ENCODE data around the gene KASH5. TPM values are rescaled to one million over a fixed set of nuclear protein-coding genes. Genes with fewer than 3 reads are reported as not detected.
"Not testable (repeated sequence)": the region's sequence is repeated elsewhere in the genome, so short reads cannot be mapped to it uniquely, and the experiment has no call there.

The KASH5 gene
- total and polyA plus RNA-seq, 4 donors, result not detected

GRCh38 chr19:49371184-49371583 lies 16.9 kb upstream of the KASH5 start:
- no peak for DNase-seq (ENCODE audit: low spot score)
- Histone ChIP-seq H3K4me1 (ENCODE audit: control insufficient read depth in 4 of 4, insufficient read depth in 4 of 4, low read length in 3 of 4) (no peaks in the 10 kb centered on the region), H3K9me3 (ENCODE audit: control insufficient read depth in 4 of 4, low read length in 3 of 4) (peaks cover 3 to 12% (median 7%) of the 10 kb centered on the region in 4 donors), H3K27ac (ENCODE audit: low read depth in 1 of 2, low read length in 2 of 2) (no peak overlapping the region), H3K4me3 (ENCODE audit: low read depth in 1 of 3, low read length in 3 of 3) (no peak overlapping the region), H3K27me3 (ENCODE audit: control insufficient read depth in 4 of 4, insufficient read depth in 4 of 4, low read length in 3 of 4) (no peaks in the 10 kb centered on the region), H3K36me3 (ENCODE audit: control insufficient read depth in 4 of 4, insufficient read depth in 3 of 4, low read depth in 1 of 4, low read length in 3 of 4) (no peaks in the 10 kb centered on the region), H3K9ac (ENCODE audit: low read depth in 1 of 2, low read length in 2 of 2) (no peak overlapping the region)
- WGBS, result 74% methylated on average over 3 of the region's 3 CpGs
- TF ChIP-seq RXRA (IDR thresholded peaks at IDR 0.05) (no peak), YY1 (IDR thresholded peaks at IDR 0.05) (no peak), TAF1 (conservative IDR thresholded peaks at IDR 0.05) (no peak), MAX (IDR thresholded peaks at IDR 0.05) (no peak), FOXA1 (IDR thresholded peaks at IDR 0.05) (no peak), JUND (IDR thresholded peaks at IDR 0.05) (no peak), ZBTB33 (IDR thresholded peaks at IDR 0.05) (no peak), FOXA2 (IDR thresholded peaks at IDR 0.05) (no peak), GABPA (IDR thresholded peaks at IDR 0.05 in 1 of 2, conservative IDR thresholded peaks at IDR 0.05 in 1 of 2) (no peak), HNF4G (IDR thresholded peaks at IDR 0.05) (no peak), SP1 (IDR thresholded peaks at IDR 0.05) (no peak), EGR1 (IDR thresholded peaks at IDR 0.05; ENCODE audit: low read depth in 2 of 2) (no peak), CTCF (IDR thresholded peaks at IDR 0.05; ENCODE audit: low read depth, low read length, missing input control) (no peak), RAD21 (IDR thresholded peaks at IDR 0.05) (no peak), ATF3 (IDR thresholded peaks at IDR 0.05) (no peak), NR2F2 (IDR thresholded peaks at IDR 0.05) (no peak), HNF4A (conservative IDR thresholded peaks at IDR 0.05) (no peak), REST (IDR thresholded peaks at IDR 0.05) (no peak)

GRCh38 chr19:49373174-49373573 lies 14.9 kb upstream of the KASH5 start:
- 82% methylated on average over 3 of the region's 3 CpGs for WGBS

More at GRCh38 chr19:49373174-49373573, 14.9 kb upstream of the KASH5 start:
- H3K36me3 ChIP-seq (ENCODE audit: control insufficient read depth in 4 of 4, insufficient read depth in 3 of 4, low read depth in 1 of 4, low read length in 3 of 4); H3K4me3 ChIP-seq (ENCODE audit: low read depth in 1 of 3, low read length in 3 of 3); H3K27ac ChIP-seq (ENCODE audit: low read depth in 1 of 2, low read length in 2 of 2); H3K9ac ChIP-seq (ENCODE audit: low read depth in 1 of 2, low read length in 2 of 2); DNase-seq (ENCODE audit: low spot score); H3K4me1 ChIP-seq (ENCODE audit: control insufficient read depth in 4 of 4, insufficient read depth in 4 of 4, low read length in 3 of 4); H3K27me3 ChIP-seq (ENCODE audit: control insufficient read depth in 4 of 4, insufficient read depth in 4 of 4, low read length in 3 of 4): not testable (repeated sequence)
- peaks cover 3 to 12% (median 7%) of the 10 kb centered on the region in 4 donors for H3K9me3 ChIP-seq (ENCODE audit: control insufficient read depth in 4 of 4, low read length in 3 of 4)
